HG03469 (cell line): ENCODE measurements around the gene SYT5.
"Not testable (repeated sequence)": the region's sequence is repeated elsewhere in the genome, so short reads cannot be mapped to it uniquely, and the experiment has no call there.

ENCODE experiments used
- ATAC-seq: cut with Tn5 transposase; IDR thresholded peaks from one replicate; pipeline ENCODE4 v1.9.1; 2021; ENCODE audit warnings: mild to moderate bottlenecking, moderate library complexity, moderate number of reproducible peaks; ENCODE audit not compliant: unreplicated experiment

The SYT5 gene

DNA sequence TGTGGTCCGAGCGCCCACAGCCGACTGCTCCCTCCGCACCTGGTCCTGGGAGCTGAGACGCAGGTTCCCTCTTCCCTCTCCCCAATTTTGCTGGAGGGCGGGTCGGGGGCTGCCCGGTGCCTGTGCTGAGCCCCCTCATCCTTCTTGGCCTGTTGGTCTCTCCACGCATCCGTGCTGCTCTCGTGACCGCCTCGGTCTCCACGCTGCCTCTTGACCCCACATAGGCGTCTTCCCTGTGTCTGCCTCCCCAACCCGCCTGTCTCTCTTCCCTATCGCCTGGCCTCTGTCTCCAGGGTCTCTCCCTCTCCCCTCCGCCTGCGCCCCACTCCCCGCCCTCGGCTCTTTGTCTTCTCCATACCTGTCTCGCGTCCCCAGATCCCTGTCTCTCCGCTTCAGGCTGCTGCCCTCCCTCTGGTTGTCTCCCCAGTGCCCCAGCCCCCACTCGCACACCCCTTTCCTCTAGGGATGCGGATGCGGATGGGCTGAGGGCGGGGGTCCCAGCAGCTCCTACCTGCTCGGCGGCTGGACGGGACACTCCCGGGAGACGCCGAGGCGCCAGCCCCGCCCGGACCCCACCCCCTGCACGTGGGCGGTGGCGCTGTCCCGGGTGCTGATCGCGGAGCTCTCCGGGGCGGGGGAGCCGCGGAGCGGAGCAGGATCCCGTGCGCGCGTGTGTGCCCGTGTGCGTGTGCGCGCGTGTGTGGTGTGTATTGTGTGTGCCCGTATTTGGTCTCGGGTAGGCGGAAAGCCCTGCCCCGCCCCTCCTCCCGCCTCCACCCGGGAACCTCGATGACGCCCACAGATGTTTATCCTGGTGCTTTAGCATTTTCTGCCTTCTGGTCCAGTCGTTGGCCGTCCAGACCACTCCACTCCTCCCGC, at the start of gene SYT5:
TSS of gene SYT5 (minus strand) at position 684 of the 879 bp plus-strand sequence. CDS start 1,248 bp downstream, outside the sequence.
- ATAC-seq = no peak

GRCh38 chr19:55229789-55230182, 49.7 kb upstream of the SYT5 start:
- ATAC-seq = no peak

DNA sequence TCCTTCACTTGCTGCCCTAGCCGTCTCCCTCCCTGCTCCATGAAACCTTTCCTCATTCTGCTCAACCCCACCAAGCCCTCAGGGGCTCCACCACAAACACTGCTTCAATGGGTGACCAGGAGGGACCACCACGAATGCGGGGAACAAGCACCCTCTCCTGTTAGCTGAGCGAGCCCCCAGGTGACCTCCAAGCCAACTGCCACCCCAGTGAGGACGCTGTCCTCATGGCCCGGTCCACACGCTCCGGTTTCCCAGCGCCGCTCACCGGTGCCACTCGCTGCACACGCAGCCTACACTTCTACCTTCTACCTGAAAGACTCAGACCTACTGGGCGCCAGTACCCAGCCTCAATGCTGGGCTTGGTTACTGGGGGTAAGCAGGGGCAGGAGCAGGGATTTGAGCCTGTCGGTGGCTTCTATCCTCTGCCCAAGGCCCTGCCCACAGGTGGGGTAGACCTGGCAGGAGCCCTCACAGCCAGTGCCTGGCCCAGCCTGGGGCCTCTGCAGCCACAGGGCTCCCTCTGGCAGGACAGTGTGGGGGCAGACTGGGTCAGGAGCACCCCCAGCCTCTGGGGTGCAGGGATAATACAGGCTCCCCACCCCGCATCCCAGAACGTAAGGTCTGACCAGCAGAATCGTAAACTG, 49.2 kb upstream of the SYT5 start:
- no peak for ATAC-seq

GRCh38 chr19:55228403-55229031, 48.4 kb upstream of the SYT5 start, which contains the start of gene TMEM86B:
Gene TMEM86B, minus strand, starts transcription at chr19:55228763. Its CDS starts 22 bp downstream, at chr19:55228741.
- ATAC-seq = no peak

DNA sequence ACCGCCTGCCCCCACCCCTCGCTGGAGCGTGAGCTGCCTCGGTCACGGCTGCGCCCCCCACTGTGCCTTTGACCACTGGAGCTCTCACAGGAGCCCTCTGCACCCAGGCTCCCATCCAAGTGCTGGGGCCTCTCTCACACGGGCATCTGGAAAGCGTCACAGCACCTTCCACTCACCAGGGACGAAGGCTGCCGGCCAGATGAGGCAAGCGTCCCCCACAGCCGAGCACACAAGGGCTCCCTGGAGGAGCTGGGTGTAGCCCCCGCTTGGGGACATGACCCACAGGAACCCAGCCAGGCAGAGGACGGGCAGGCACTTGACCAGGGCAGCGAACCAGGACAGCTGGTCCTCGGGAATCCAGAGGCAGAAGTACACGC, 47.9 kb upstream of the SYT5 start:
- ATAC-seq = no peak

- no peak for ATAC-seq
These were observed 47.3 kb upstream of the SYT5 start for GRCh38 chr19:55227241-55228014.

DNA sequence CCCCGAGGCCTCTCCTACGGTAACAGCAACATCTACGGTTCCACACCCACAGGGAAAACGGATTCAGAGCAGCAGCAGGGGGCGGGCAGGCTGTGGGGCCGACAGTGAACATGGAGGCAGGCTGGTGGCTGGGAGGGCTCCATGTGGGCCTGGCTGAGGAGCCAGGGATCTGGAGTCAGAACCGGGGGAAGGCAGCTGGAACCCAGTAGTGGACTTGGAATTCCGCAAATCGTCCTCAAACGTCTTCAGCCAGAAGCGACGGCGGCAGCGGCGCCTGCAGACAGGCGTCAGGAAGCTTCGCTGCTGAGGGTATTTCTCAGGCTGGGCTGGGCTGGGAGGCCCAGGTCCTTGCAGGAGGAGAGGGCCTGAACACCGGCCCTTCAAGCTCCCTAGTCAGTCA, 46.7 kb upstream of the SYT5 start:
- no peak for ATAC-seq

GRCh38 chr19:55226273-55226672, 46.2 kb upstream of the SYT5 start:
- no peak for ATAC-seq

DNA sequence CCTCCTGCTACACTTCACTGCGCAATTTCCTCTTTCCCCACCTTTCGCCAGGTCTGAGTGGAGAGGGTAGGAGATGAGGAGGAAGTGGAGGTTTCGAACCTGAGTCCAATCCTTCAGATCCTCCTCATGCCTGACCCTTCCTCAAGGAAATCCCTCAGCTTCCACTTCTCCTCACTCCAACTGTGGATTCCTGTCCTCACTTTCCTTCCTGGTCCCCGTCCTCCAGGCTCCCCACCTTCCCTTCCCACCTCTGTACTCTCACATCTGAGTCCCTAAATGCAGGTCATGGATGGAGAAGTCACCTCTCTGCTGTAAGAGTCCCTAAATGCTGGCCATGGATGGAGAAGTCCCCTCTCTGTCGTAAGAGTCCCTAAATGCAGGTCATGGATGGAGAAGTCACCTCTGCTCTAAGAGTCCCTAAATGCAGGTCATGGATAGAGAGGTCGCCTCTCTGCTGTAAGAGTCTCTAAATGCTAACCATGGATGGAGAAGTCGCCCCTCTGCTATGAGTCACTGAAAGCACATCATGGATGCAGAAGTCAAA, 45.4 kb upstream of the SYT5 start:
- no peak for ATAC-seq

GRCh38 chr19:55224679-55225414, 44.8 kb upstream of the SYT5 start:
- ATAC-seq = not testable (repeated sequence)

DNA sequence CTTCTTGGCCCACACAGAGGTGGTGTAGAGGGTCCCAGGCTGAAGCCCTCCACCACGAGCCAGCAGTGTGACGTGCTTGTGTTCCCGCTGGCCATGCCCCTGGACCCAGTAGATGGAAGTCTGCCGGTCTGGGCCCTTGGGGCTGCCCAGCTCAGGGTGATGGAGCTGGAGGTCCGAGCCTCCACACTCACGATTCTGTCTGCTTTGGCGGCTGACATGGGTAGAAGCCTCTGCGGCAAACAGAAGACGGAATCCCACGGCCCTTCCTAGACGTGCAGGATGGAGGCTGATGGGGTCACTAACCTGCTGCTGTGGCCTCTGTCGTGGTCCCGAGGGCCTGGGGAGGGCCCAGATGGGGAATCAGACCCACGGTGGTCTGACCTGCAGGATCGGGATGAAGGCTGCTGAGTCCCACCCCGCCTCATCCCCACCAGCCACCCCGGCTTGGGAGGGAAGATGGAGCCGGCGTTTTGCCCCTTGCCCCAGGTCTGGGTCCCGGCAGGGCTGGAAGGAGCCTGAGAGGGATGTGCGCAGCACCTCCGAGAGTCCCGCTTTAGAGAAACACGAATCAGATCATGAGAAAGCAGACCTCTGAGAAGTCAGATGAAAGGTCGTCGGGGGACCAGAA, 44.1 kb upstream of the SYT5 start:
- ATAC-seq = no peak

- no peak for ATAC-seq
These were observed 43.4 kb upstream of the SYT5 start for GRCh38 chr19:55223291-55224037.

DNA sequence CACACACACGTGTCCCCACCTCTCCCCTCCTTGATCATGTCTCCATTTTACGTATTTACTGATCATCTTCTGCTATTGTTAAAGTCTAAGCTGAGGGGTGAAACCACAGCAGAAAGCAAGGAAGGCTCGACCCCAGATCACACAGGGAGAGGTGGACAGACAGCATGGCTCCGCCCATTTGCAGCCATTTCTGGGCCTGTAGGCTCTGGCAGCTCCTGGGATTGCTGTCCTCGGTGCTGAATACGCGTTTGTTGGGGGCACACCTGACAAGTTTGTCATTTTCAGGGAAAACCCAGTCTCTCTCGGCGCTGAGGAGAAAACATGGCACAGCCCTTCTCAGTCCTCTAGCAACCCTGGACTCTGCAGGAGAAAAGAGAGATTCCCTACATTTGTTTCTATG, 40.4 kb upstream of the SYT5 start:
- no peak for ATAC-seq

DNA sequence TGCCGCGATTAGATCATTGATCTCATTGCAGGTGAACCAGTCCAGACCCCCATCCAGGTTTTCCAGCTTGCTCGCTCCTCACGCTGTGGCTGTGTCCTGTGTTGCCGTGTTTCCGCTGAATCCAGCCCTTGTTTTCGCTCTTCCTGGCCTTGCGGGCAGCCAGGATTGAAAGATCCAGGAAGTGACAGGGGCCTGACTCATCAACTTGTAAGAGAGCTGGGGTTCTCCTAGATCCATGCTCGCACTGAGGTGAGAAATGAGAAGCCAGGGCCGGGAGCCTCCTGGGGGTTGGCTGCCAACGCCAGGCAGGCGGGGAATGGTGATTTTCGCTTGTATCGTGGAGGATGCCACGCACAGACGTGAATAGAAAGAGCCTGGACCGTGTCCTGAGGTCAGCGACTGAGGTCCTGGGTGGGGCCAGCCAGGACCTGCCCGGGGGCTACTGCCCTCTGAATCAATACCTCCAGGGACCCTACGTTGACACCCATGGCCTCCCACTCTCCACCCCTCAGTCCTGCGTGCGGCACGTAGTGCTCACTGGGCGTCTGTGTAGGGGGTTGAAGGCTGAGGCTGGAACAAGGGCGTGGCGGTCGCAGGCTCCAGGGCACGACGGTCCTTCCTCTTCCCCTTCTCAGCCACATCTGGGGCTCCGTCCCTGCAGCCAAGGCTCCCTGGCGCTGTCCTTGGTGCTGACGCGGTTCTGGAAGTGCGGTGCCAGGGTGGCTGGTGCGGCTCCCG, 36.5 kb upstream of the SYT5 start:
- ATAC-seq = no peak

DNA sequence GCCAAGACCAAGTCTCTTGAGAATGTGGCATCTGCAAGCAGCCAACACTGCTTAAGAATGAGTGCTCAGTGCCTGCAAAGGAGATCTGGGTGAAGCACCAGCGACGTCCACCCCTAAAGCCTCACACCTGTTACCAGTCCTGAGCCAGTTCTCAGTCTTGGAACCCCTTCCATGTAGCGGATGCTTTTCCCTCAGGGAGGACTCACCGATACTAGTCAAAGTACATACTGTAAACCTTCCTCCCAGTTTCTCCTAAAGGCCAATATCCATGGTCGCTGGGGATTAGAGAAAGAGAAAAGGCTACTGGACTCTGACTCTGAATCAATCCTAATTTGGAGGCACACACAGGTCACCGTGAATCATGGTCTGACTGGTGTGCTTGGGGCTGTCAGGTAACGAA, 33.5 kb upstream of the SYT5 start:
- no peak for ATAC-seq

- no peak for ATAC-seq
These were observed 32.4 kb upstream of the SYT5 start for GRCh38 chr19:55212447-55212846.

GRCh38 chr19:55209693-55210472, 29.8 kb upstream of the SYT5 start:
- ATAC-seq = no peak
